HEK293T (cell line): ENCODE data around the gene HLA-DRB5.
"Not testable (repeated sequence)": the region's sequence is repeated elsewhere in the genome, so short reads cannot be mapped to it uniquely, and the experiment has no call there.

Source experiments
- CTCF ChIA-PET: fragments of 350-600 bp; formaldehyde crosslinking; extraction: SDS; loops from one replicate; lab custom pipeline; 2021; ENCODE audit warnings: antibody characterized with exemption, inconsistent platforms; lab: Yijun Ruan, JAX
- POLR2A ChIA-PET: fragments of 350-600 bp; formaldehyde crosslinking; extraction: SDS; loops from one replicate; lab custom pipeline; 2020; ENCODE audit warnings: antibody characterized with exemption, inconsistent platforms; lab: Yijun Ruan, JAX
- DNase-seq: peaks from one replicate; pipeline ENCODE4 v3.0.0; 2012; ENCODE audit warnings: mixed read lengths; ENCODE audit errors: extremely low spot score
- ARNT ChIP-seq: fragments of 450-650 bp; IDR thresholded peaks from 2 replicates; pipeline ENCODE4 v1.6.1; 2017; ENCODE audit warnings: mild to moderate bottlenecking
- BHLHE40 ChIP-seq: fragments of 450-650 bp; IDR thresholded peaks from 2 replicates; pipeline ENCODE4 v1.6.1; 2016; ENCODE audit warnings: mild to moderate bottlenecking, moderate library complexity, borderline replicate concordance
- CTBP1 ChIP-seq: fragments of 450-650 bp; IDR thresholded peaks from 2 replicates; pipeline ENCODE4 v1.6.1; 2016; ENCODE audit warnings: borderline replicate concordance
- ELF4 ChIP-seq: fragments of 450-650 bp; IDR thresholded peaks from 2 replicates; pipeline ENCODE4 v1.6.1; 2017; ENCODE audit warnings: antibody characterized with exemption
- FOXA1 ChIP-seq: fragments of 450-650 bp; IDR thresholded peaks from 2 replicates; pipeline ENCODE4 v1.6.1; 2016; ENCODE audit warnings: mild to moderate bottlenecking
- FOXK2 ChIP-seq: fragments of 450-650 bp; IDR thresholded peaks from 2 replicates; pipeline ENCODE4 v1.6.1; 2016; ENCODE audit warnings: mild to moderate bottlenecking
- FOXM1 ChIP-seq: fragments of 450-650 bp; IDR thresholded peaks from 2 replicates; pipeline ENCODE4 v1.6.1; 2017; ENCODE audit warnings: mild to moderate bottlenecking, borderline replicate concordance
- HDGF ChIP-seq: fragments of 450-650 bp; IDR thresholded peaks from 2 replicates; pipeline ENCODE4 v1.6.1; 2017; ENCODE audit warnings: antibody characterized with exemption, borderline replicate concordance
- L3MBTL2 ChIP-seq: fragments of 450-650 bp; conservative IDR thresholded peaks from 2 replicates; pipeline ENCODE4 v1.6.1; 2016; ENCODE audit warnings: mild to moderate bottlenecking
- LEF1 ChIP-seq: fragments of 450-650 bp; IDR thresholded peaks from 2 replicates; pipeline ENCODE4 v1.6.1; 2017; ENCODE audit warnings: mild to moderate bottlenecking, borderline replicate concordance
- NFRKB ChIP-seq: fragments of 450-650 bp; IDR thresholded peaks from 2 replicates; pipeline ENCODE4 v1.6.1; 2016; ENCODE audit warnings: mild to moderate bottlenecking, moderate library complexity
- PKNOX1 ChIP-seq: fragments of 450-650 bp; IDR thresholded peaks from 2 replicates; pipeline ENCODE4 v1.6.1; 2016
- SP1 ChIP-seq: fragments of 450-650 bp; IDR thresholded peaks from 2 replicates; pipeline ENCODE4 v1.6.1; 2017
- SUZ12 ChIP-seq: fragments of 450-650 bp; IDR thresholded peaks from 2 replicates; pipeline ENCODE4 v1.6.1; 2016; ENCODE audit warnings: mild to moderate bottlenecking
- TARDBP ChIP-seq: fragments of 450-650 bp; IDR thresholded peaks from 2 replicates; pipeline ENCODE4 v1.6.1; 2016
- ZNF384 ChIP-seq: fragments of 450-650 bp; IDR thresholded peaks from 2 replicates; pipeline ENCODE4 v1.6.1; 2016

The HLA-DRB5 gene

GRCh38 chr6:32553037-32553742 is 23.1 kb upstream of the HLA-DRB5 start:
- TF ChIP-seq FOXK2, result no peak
- no peak for TF ChIP-seq ZNF384
- no peak for TF ChIP-seq SP1
- no peak for TF ChIP-seq TARDBP
- no peak for TF ChIP-seq BHLHE40
- TF ChIP-seq SUZ12, result no peak
- no peak for TF ChIP-seq NFRKB
- DNase-seq, result no peak
- POLR2A ChIA-PET, result no interaction called here
- CTCF ChIA-PET, result interaction anchor here (0.7 kb wide), 1 partner anchor 223 kb away, joined by 3 read pairs; no protein-coding TSS in a partner anchor

- TF ChIP-seq CTBP1, result no peak
- no peak for TF ChIP-seq FOXM1
- no peak for TF ChIP-seq PKNOX1
- no peak for TF ChIP-seq FOXA1
- no peak for TF ChIP-seq SUZ12
- TF ChIP-seq ZNF384, result no peak
- no peak for TF ChIP-seq LEF1
- TF ChIP-seq HDGF, result no peak
- no peak for TF ChIP-seq FOXK2
- no peak for TF ChIP-seq ARNT
- no peak for TF ChIP-seq BHLHE40
- TF ChIP-seq NFRKB, result no peak
- TF ChIP-seq ELF4, result no peak
- no peak for TF ChIP-seq L3MBTL2
- TF ChIP-seq SP1, result no peak
- TF ChIP-seq TARDBP, result no peak
Measured at GRCh38 chr6:32551410-32551809, 21.3 kb upstream of the HLA-DRB5 start.

GRCh38 chr6:32539839-32540238 is 9.8 kb upstream of the HLA-DRB5 start:
- POLR2A ChIA-PET, result no interaction called here
- no peak for TF ChIP-seq L3MBTL2
- DNase-seq, result no peak
- CTCF ChIA-PET, result no interaction called here

More at GRCh38 chr6:32551410-32551809, 21.3 kb upstream of the HLA-DRB5 start:
- POLR2A ChIA-PET, result no interaction called here
- no peak for DNase-seq
- CTCF ChIA-PET, result no interaction called here

GRCh38 chr6:32530431-32530793 is 325 bp upstream of the HLA-DRB5 start:
- DNase-seq, CTCF ChIA-PET, POLR2A ChIA-PET: not testable (repeated sequence)

GRCh38 chr6:32522302-32523047 is 7.6 kb downstream of the HLA-DRB5 start:
- ChIA-PET POLR2A (no interaction called here), CTCF (no interaction called here)
- DNase-seq, result no peak
- TF ChIP-seq NFRKB (no peak), ELF4 (no peak), SUZ12 (no peak), HDGF (no peak), SP1 (no peak), FOXK2 (no peak), L3MBTL2 (no peak), FOXA1 (no peak), CTBP1 (no peak), BHLHE40 (no peak), ZNF384 (no peak), PKNOX1 (no peak)

GRCh38 chr6:32519910-32520258 is 10.2 kb downstream of the HLA-DRB5 start:
- TF ChIP-seq NFRKB (no peak), HDGF (no peak), BHLHE40 (no peak), L3MBTL2 (no peak), FOXM1 (no peak), CTBP1 (no peak)
- DNase-seq, result no peak
- ChIA-PET CTCF (no interaction called here), POLR2A (no interaction called here)

- TF ChIP-seq L3MBTL2, result 0 out of 2 replicates have a peak, but pooled peaks have one; percentile 24
- no peak for TF ChIP-seq TARDBP
- no peak for TF ChIP-seq ZNF384
- ChIA-PET CTCF (no interaction called here), POLR2A (no interaction called here)
- DNase-seq, result no peak
Measured at GRCh38 chr6:32519118-32519909, 10.8 kb downstream of the HLA-DRB5 start.
